ENCODE measurements around the gene OS9. TPM values are rescaled to one million over a fixed set of nuclear protein-coding genes. Genes with fewer than 3 reads are reported as not detected.

Gene OS9
- total RNA-seq, 1 experiment from 2014 or later = 78.9 TPM

GRCh38 chr12:57722716-57723629 lies 29.0 kb downstream of the OS9 start:
- DNase-seq (ENCODE audit: low read depth) = no peak

DNA sequence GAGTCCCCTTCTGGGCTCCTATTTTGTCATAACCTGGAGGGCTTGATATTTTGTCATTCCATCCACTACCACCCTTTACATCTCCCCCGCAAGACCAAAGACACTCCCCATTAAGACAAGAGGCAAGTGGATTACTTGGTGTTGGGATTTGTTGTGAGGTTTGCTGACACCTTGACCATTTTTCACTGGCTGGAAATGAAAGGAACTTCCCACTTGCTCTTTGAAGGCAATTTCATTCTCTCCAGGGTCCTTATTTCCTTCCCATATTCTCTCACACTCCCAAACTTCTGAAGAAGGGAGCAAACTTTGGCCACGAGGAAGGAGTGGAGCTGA lies 29.7 kb downstream of the OS9 start:
- no peak for DNase-seq (ENCODE audit: low read depth)

DNA sequence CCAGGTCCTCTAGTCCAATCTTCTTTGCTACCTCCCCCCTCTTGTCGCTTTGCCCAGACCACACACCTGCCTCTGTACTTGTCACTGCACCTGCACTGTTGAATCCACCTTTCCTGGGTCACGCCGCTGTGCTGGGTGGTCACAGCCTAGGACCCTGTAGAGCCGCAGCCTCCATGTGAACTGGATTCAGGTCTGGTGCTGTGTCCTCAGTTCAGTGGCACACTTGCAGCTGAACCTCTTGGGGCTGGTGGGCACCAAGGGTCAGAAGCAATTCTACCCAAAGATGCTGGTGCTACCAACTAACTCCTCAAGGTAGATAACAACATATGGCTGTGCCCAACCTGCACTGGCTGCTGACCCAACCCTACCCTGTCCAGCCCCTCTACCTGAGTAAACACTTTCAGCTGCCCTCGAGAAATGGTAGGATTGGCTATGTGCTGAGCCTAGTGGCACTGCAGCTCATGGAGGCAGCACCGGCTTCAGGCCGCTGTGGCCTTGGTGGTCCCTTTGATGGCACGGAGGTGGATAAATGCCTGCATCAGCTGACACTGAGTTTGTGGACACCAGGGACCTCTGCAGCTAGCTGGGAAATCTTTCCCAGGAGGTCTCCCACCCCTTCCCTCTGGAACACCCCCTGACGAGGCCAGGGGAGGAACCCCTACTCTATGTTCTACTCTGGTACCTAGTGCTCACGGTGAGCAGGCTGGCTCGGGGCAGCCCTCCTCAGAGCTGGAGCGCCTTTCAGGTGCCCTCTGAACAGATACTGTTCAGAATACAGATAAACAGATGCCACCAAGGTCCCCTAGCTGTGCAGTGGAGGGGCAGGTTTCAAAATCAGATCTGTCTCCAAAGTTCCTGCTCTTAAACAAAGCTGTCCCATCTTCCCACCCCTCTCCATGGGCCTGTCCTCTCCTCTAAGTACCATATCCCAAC lies 30.3 kb downstream of the OS9 start:
- DNase-seq (ENCODE audit: low read depth) = no peak

DNA sequence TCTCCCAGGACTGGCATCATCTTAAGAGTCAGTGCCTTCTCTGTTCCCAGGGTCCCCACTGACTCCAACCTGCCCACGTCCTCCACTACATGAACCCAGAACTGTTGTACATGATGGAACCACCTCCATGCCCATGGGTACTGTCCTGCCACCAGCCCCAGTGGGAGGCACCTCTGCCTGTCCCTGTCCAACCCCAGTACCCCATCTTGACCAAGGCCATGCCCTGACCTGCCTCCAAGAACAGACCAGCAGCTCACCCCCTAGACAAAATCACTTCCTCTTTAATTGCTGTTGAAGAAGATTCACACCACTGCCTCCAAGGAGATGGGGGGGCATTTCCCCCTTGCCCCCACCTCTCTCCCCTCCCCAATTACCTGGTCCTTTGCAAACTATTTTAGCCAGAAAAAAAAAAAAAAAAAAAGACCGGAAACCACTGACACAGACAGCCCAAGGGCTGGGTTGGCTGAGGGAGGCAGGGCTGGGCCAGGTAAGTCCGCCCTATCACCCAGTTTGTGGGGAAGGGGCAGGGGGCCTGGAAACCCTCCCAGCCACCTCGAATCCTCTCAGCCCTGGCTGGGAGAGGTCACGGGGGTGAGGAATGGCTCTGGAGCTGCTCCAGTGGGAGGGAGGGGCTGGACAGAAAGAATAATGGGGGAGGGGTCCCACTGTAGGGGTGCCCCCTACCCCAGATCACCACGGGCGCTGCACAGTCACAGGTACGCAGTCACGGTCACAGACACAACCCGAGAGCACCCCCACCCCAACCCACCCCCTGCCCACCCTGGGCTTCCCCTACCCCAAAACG lies 31.2 kb downstream of the OS9 start:
- no peak for DNase-seq (ENCODE audit: low read depth)

GRCh38 chr12:57725851-57726150 lies 31.9 kb downstream of the OS9 start:
- DNase-seq (ENCODE audit: low read depth) = no peak

GRCh38 chr12:57726151-57726883 lies 32.4 kb downstream of the OS9 start:
- DNase-seq (ENCODE audit: low read depth) = peak; percentile 79

GRCh38 chr12:57726884-57727757 lies 33.2 kb downstream of the OS9 start:
- DNase-seq (ENCODE audit: low read depth) = no peak

DNA sequence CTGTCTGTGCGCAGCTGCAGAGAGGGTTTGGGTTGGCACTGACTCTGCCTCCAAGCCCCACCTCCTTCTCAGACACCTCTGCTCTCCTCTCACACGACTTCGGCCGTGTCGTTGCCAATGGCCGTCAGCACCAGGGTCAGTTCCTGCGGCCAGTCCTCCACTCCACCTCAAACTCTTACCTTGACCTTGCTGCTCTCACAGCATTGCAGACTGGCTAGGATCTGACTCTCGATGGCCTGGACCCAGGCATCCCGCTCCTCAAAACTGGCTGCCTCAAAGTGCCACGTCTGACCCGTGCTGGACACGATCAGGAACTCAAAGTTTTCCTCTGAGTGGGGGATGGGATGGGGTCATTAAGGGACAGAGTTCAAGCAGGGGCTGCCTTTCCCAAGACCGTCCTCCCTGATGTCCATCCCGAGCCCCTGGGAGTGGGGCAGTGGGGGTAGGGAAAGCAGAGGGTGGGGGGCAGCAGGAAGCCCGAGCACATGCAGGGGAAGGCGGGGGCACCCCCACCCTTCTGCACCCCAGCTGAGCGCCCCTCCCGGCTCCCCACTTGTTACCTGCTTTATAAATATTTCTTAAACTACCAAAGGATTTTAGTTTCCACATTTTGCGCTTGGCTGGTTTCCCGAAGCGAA lies 33.9 kb downstream of the OS9 start:
- DNase-seq (ENCODE audit: low read depth) = no peak

DNA sequence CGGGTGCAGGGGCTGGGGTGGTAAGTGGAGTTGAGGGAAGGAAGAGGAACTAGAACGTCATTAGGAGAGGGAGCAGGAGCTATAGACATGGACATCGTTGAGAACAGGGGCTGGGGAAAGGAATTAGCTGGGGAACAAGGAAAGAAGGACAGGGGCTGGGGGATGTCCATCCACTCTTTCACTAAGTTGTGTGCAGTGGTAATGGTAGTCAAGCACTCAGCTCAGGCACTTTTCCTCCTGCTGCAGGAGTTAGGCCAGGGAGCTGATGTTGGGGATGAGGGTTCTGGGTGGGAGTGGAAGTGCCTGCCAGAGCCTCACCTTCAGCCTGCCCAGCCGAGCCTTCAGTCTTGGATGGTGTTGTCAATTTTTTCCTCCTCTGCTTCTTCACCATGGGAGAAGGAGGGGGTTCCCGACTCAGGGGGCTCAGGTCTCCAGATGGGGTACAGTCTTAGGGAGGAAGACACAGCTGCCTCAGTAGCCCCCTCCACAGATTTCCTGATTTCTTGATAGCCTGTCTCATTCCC lies 35.5 kb downstream of the OS9 start:
- no peak for DNase-seq (ENCODE audit: low read depth)

- no peak for DNase-seq (ENCODE audit: low read depth)
Observed at GRCh38 chr12:57730336-57731067, 36.6 kb downstream of the OS9 start.

- DNase-seq (ENCODE audit: low read depth) = no peak
Observed at GRCh38 chr12:57731411-57732080, 37.6 kb downstream of the OS9 start.

- DNase-seq (ENCODE audit: low read depth) = no peak
Observed at GRCh38 chr12:57732270-57732669, 38.3 kb downstream of the OS9 start.

GRCh38 chr12:57732726-57733593 lies 39.0 kb downstream of the OS9 start:
- DNase-seq (ENCODE audit: low read depth) = peak; percentile 30

GRCh38 chr12:57733928-57734327 lies 40.0 kb downstream of the OS9 start:
- DNase-seq (ENCODE audit: low read depth) = no peak

GRCh38 chr12:57734591-57734990 lies 40.7 kb downstream of the OS9 start:
- no peak for DNase-seq (ENCODE audit: low read depth)

- no peak for DNase-seq (ENCODE audit: low read depth)
Observed at GRCh38 chr12:57735198-57735855, 41.4 kb downstream of the OS9 start.
